Gastroesophageal sphincter (tissue), 3 donors: ENCODE measurements around the gene BAD.
A peak's percentile ranks its signal among the peaks of the same experiment; 100 is the strongest.

Source experiments
- CTCF ChIP-seq, 4 experiments: fragments of 200-600 bp in 2 of 4; fragments of 450-650 bp in 2 of 4; sonication (generic) in 1 of 4; IDR thresholded peaks; one replicate each; pipeline ENCODE4 v1.5.1; 2017 to 2019; ENCODE audit warnings: antibody characterized with exemption in 4 of 4, mild to moderate bottlenecking in 2 of 4, moderate library complexity in 2 of 4
- EP300 ChIP-seq: sonication (generic); formaldehyde crosslinking; IDR thresholded peaks from one replicate; pipeline ENCODE4 v1.6.1; 2017; ENCODE audit warnings: antibody characterized with exemption, mild to moderate bottlenecking
- POLR2A ChIP-seq, 2 donors: fragments of 450-650 bp; IDR thresholded peaks; one replicate each; pipeline ENCODE4 v1.6.1; 2017; ENCODE audit warnings: antibody characterized with exemption in 2 of 2, mild to moderate bottlenecking in 2 of 2, moderate library complexity in 1 of 2
- POLR2AphosphoS5 ChIP-seq: sonication (generic); formaldehyde crosslinking; IDR thresholded peaks from one replicate; pipeline ENCODE4 v1.6.1; 2017; ENCODE audit warnings: antibody characterized with exemption

- TF ChIP-seq CTCF (IDR thresholded peaks at IDR 0.05) = peak in 2 of 4 experiments; percentile 27 to 28
- no peak for TF ChIP-seq EP300
- TF ChIP-seq POLR2AphosphoS5 = no peak
- peak; percentile 45 to 48 for TF ChIP-seq POLR2A (IDR thresholded peaks at IDR 0.05)
These were observed 49.7 kb downstream of the BAD start for GRCh38 chr11:64234647-64235379.
